Loucy (cell line): ENCODE results near the gene LRRC14B.

ENCODE experiments used
- CTCF ChIP-seq: fragments of 200-600 bp; sonication (generic); conservative IDR thresholded peaks from 2 replicates; pipeline ENCODE4 v1.5.1; 2014; ENCODE audit warnings: mild to moderate bottlenecking, antibody characterized with exemption, low read length
- EZH2phosphoT487 ChIP-seq: fragments of 200-600 bp; IDR thresholded peaks from 2 replicates; pipeline ENCODE4 v1.6.1; 2018; ENCODE audit warnings: antibody characterized with exemption, mild to moderate bottlenecking, moderate library complexity, borderline replicate concordance

DNA sequence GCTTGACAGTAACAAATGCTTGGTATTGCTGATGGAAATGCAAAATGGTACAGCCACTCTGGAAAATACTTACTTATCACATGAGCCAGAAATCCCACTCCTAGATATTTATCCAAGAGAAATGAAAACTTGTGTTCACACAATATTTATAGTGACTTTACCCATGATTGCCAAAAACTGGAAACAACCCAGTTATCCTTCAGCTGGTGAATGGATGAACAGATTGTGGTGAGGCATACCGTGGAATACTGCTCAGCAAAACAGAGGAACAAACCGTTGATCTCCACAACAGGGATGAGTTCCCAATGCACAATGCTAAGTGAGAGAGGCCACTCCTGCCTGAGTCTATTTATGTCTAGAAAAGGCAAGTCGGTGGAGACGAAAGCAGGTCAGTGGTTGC, 40.5 kb upstream of the LRRC14B start:
- TF ChIP-seq CTCF (no peak), EZH2phosphoT487 (no peak)
